Mononuclear cell (primary cell): ENCODE measurements around the gene ZNF587. TPM values are rescaled to one million over a fixed set of nuclear protein-coding genes. Genes with fewer than 3 reads are reported as not detected.
"Not testable (repeated sequence)": the region's sequence is repeated elsewhere in the genome, so short reads cannot be mapped to it uniquely, and the experiment has no call there.

Experiments
- H3K27me3 ChIP-seq: 2 replicates; pipeline ENCODE4 v1.6.0; 2011; ENCODE audit warnings: low read length, control low read depth; ENCODE audit not compliant: insufficient read depth
- H3K4me1 ChIP-seq: 2 replicates; pipeline ENCODE4 v1.5.1; 2011; ENCODE audit warnings: mild to moderate bottlenecking, low read length, control low read depth; ENCODE audit not compliant: insufficient read depth
- H3K4me3 ChIP-seq: 2 replicates; pipeline ENCODE4 v1.5.1; 2011; ENCODE audit warnings: mild to moderate bottlenecking, low read length, moderate library complexity
- H3K9me3 ChIP-seq: 2 replicates; pipeline ENCODE4 v1.5.1; 2011; ENCODE audit warnings: low read depth, mild to moderate bottlenecking, control low read depth, low read length
- total RNA-seq: library from RNA; depleted of rRNA; stranded (reverse); fragments of >200 nt; gene quantifications from one replicate; pipeline ENCODE4 v1.2.3, GENCODE V29; 2012

ZNF587 gene
- total RNA-seq, 1 donor, result 34.0 TPM

- H3K9me3 ChIP-seq, H3K4me3 ChIP-seq, H3K27me3 ChIP-seq: not testable (repeated sequence)
- H3K4me1 ChIP-seq, result peaks cover 14% of the 10 kb centered on the region
Measured at GRCh38 chr19:57849162-57849665, 445 bp upstream of the ZNF587 start.

DNA sequence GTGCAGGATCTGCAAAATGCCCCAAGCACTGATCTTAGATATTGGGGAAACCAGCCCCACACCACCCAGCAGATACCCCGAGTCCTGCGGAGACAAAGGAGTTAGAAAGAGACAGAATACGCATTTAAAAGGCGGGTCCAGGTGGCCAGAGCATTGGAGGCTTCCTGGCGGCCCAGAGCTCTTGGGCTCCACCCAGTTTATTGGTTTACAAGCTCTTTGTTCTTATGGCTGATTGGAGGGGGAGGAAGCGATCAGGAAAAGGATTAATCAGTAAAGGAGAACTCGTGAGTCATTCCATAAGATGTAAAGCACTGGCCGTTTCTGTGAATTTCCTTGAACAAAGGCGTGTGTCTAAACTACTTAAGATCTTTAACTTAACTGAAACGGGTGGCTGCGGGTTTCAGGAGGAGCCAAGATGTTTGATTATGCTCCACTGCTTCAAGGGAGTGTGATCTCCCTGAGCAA is 926 bp downstream of the ZNF587 start:
- Histone ChIP-seq H3K27me3 (no peaks in the 10 kb centered on the region), H3K4me1 (peaks cover 14% of the 10 kb centered on the region), H3K9me3 (no peaks in the 10 kb centered on the region), H3K4me3 (peak overlapping the region; percentile 81)

- not testable (repeated sequence) for H3K4me3 ChIP-seq, H3K27me3 ChIP-seq, H3K9me3 ChIP-seq
- H3K4me1 ChIP-seq, result peaks cover 14% of the 10 kb centered on the region
Measured at GRCh38 chr19:57851812-57852603, 2.3 kb downstream of the ZNF587 start.

- not testable (repeated sequence) for H3K4me3 ChIP-seq, H3K9me3 ChIP-seq, H3K27me3 ChIP-seq
- peaks cover 14% of the 10 kb centered on the region for H3K4me1 ChIP-seq
Measured at GRCh38 chr19:57854117-57854516, 4.5 kb downstream of the ZNF587 start.

- H3K4me3 ChIP-seq, H3K27me3 ChIP-seq, H3K4me1 ChIP-seq: not testable (repeated sequence)
- peaks cover 10% of the 10 kb centered on the region for H3K9me3 ChIP-seq
Measured at GRCh38 chr19:57862351-57862750, 12.7 kb downstream of the ZNF587 start.

DNA sequence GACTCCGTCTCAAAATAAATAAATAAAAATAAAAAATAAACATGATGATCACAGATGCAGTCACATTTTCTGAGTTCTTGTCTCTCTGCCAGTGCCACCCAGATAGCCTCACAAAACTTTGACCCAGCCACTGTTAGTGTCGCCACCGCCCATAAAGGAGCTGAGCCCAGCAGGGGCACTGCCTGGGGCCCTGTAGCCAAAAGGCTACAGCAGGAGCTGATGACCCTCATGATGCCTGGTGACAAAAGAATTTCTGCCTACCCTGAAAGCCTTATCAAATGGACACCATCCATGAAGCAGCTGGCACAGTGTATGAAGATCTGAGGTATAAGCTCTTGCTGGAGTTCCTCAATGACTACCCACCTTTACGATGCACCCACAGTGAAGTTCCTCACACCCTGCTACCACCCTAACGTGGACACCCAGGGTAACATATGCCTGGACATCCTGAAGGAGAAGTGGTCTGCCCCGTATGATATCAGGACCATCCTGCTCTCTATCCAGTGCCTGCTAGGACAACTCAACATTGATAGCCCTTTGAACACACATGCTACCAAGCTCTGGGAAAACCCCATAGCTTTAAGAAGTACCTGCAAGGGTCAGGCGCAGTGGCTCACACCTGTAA is 18.3 kb downstream of the ZNF587 start:
- peaks cover 40% of the 10 kb centered on the region for H3K9me3 ChIP-seq
- H3K4me1 ChIP-seq, result no peaks in the 10 kb centered on the region
- H3K27me3 ChIP-seq, result no peaks in the 10 kb centered on the region
- H3K4me3 ChIP-seq, result no peak overlapping the region

GRCh38 chr19:57869655-57870054 is 20.0 kb downstream of the ZNF587 start:
- H3K27me3 ChIP-seq, H3K4me3 ChIP-seq, H3K4me1 ChIP-seq: not testable (repeated sequence)
- H3K9me3 ChIP-seq, result peaks cover 56% of the 10 kb centered on the region

DNA sequence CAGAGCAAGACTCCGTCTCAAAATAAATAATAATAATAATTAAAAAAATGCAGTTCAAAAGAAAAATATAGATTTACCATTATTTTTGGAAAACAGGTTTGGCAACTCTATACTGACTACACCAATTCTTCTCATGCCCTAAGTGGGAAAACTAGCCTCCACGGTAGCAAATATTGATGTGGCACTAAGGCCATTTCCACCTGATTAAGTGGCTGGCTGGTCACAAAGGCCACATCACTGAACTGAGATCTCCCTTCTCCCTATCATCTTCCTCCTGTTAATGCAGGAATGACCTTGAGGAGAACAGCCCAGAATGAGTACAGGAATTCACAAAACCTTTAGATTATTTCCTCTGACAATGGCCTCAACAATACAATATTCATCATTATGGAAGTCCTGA is 20.6 kb downstream of the ZNF587 start:
- H3K9me3 ChIP-seq, result peaks cover 58% of the 10 kb centered on the region
- no peaks in the 10 kb centered on the region for H3K4me1 ChIP-seq
- no peaks in the 10 kb centered on the region for H3K27me3 ChIP-seq
- H3K4me3 ChIP-seq, result no peak overlapping the region

DNA sequence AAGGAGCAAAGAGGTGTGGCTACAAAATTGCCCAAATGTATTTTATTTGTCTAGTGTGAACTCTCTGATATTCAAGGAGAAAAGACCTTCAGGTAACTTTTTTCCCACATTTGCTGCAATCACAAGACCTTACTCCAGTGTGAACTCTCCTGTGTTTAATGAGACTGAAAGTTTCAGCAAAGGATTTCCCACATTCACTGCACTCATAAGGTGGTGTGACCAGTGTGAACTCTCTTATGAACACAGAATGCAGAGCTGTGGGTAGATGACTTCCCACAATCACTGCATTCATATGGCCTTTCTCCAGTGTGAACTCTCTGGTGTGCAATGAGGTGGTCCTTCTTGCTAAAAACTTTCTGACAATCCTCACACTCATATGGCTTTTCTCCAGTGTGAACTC is 22.8 kb downstream of the ZNF587 start:
- no peak overlapping the region for H3K4me3 ChIP-seq
- H3K27me3 ChIP-seq, result no peaks in the 10 kb centered on the region
- no peaks in the 10 kb centered on the region for H3K4me1 ChIP-seq
- H3K9me3 ChIP-seq, result peaks cover 63% of the 10 kb centered on the region

GRCh38 chr19:57873883-57874799 is 24.5 kb downstream of the ZNF587 start:
- not testable (repeated sequence) for H3K4me3 ChIP-seq, H3K4me1 ChIP-seq, H3K27me3 ChIP-seq
- peaks cover 57% of the 10 kb centered on the region for H3K9me3 ChIP-seq

DNA sequence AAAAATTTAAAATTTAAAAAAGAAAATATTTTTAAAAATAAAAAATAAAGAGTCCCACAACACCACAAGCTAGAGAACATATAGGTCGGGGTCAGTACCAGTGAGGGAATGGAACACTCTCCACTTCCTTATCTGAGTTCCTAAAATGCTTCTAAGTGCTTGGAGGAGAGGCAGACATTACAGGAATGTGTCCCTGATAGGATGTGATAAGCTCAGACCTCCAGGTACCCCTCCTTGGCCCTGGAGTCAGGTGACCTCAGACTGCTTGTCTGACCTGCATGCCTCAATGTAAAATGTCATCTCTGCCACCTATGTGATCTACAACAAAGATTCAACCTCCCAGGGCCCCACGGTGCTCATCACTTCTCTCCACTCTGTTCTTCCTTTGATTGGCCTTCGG is 36.4 kb downstream of the ZNF587 start:
- Histone ChIP-seq H3K4me3 (no peak overlapping the region), H3K27me3 (no peaks in the 10 kb centered on the region), H3K4me1 (peaks cover 25% of the 10 kb centered on the region), H3K9me3 (no peaks in the 10 kb centered on the region)

GRCh38 chr19:57887195-57887941 is 37.7 kb downstream of the ZNF587 start:
- Histone ChIP-seq H3K27me3 (no peaks in the 10 kb centered on the region), H3K4me1 (peaks cover 25% of the 10 kb centered on the region), H3K9me3 (no peaks in the 10 kb centered on the region), H3K4me3 (no peak overlapping the region)

- peaks cover 25% of the 10 kb centered on the region for H3K4me1 ChIP-seq
- H3K4me3 ChIP-seq, result peak overlapping the region; percentile 58
- no peaks in the 10 kb centered on the region for H3K9me3 ChIP-seq
- H3K27me3 ChIP-seq, result no peaks in the 10 kb centered on the region
Measured at GRCh38 chr19:57888107-57888559, 38.5 kb downstream of the ZNF587 start.

- peaks cover 25% of the 10 kb centered on the region for H3K4me1 ChIP-seq
- peak within 1 kb of the TSS; percentile 58 for H3K4me3 ChIP-seq
- H3K27me3 ChIP-seq, result no peaks in the 10 kb centered on the region
- no peaks in the 10 kb centered on the region for H3K9me3 ChIP-seq
Measured at GRCh38 chr19:57888560-57889231, 39.0 kb downstream of the ZNF587 start, which contains the start of gene ZNF814. TSS of gene ZNF814 (minus strand) at chr19:57889037. CDS start at chr19:57888802, 235 bp downstream.
